Naive B cell (primary cell): ENCODE data around the gene GRIFIN. TPM values are rescaled to one million over a fixed set of nuclear protein-coding genes. Genes with fewer than 3 reads are reported as not detected.
"Not testable (repeated sequence)": the region's sequence is repeated elsewhere in the genome, so short reads cannot be mapped to it uniquely, and the experiment has no call there.

ENCODE experiments used
- ATAC-seq, 2 donors: fragments of 150-1000 bp; cut with Tn5 transposase; 2 replicates each; pipeline ENCODE4 v1.10.0; 2021; ENCODE audit warnings: low read depth in 2 of 2, mild to moderate bottlenecking in 2 of 2, moderate library complexity in 2 of 2
- DNase-seq: peaks from one replicate; pipeline ENCODE4 v3.0.0; 2022
- H3K27ac Mint-ChIP-seq, 6 donors: one replicate each; pipeline ENCODE4 v1.8.0; 2020 to 2022; ENCODE audit warnings: mild to moderate bottlenecking in 6 of 6, mixed read lengths in 6 of 6, moderate library complexity in 5 of 6, inconsistent platforms in 2 of 6
- H3K27me3 Mint-ChIP-seq, 3 donors: one replicate each; pipeline ENCODE4 v1.8.0; 2021 to 2022; ENCODE audit warnings: mixed read lengths in 3 of 3, mild to moderate bottlenecking in 1 of 3
- H3K36me3 Mint-ChIP-seq, 2 donors: one replicate each; pipeline ENCODE4 v1.8.0; 2020 to 2022; ENCODE audit warnings: mixed read lengths in 2 of 2, inconsistent platforms in 1 of 2, mild to moderate bottlenecking in 1 of 2
- H3K4me1 Mint-ChIP-seq, 3 donors: one replicate each; pipeline ENCODE4 v1.8.0; 2020 to 2022; ENCODE audit warnings: mixed read lengths in 3 of 3, inconsistent platforms in 1 of 3, mild to moderate bottlenecking in 1 of 3, moderate library complexity in 1 of 3
- H3K4me3 Mint-ChIP-seq, 8 donors: one replicate each; pipeline ENCODE4 v1.8.0; 2020 to 2022; ENCODE audit warnings: mild to moderate bottlenecking in 8 of 8, mixed read lengths in 8 of 8, moderate library complexity in 8 of 8, inconsistent platforms in 2 of 8
- H3K9me3 Mint-ChIP-seq, 7 donors: one replicate each; pipeline ENCODE4 v1.8.0; 2020 to 2022; ENCODE audit warnings: mixed read lengths in 7 of 7, mild to moderate bottlenecking in 5 of 7, inconsistent platforms in 2 of 7, moderate library complexity in 1 of 7
- polyA plus RNA-seq, 6 donors: library from polyadenylated mRNA; unstranded; fragments of 300-500 nt; fragmentation: Illumina TruSeq; gene quantifications; one replicate each; pipeline ENCODE4 v1.2.3, GENCODE V29; 2021; ENCODE audit warnings: low read depth in 6 of 6

Gene GRIFIN
- polyA plus RNA-seq, 6 donors from 2014 or later: not detected

GRCh38 chr7:2477447-2478398, 1.5 kb upstream of the GRIFIN start:
- peaks cover 0 to 8% (median 5%) of the 10 kb centered on the region in 3 donors for H3K27me3 Mint-ChIP-seq
- DNase-seq (peak; percentile 63), ATAC-seq (peak; percentile 94 to 95)
- peaks cover 0 to under 1% (median 0%) of the 10 kb centered on the region in 7 donors for H3K9me3 Mint-ChIP-seq
- peaks cover 4 to 19% (median 16%) of the 10 kb centered on the region in 3 donors for H3K4me1 Mint-ChIP-seq
- H3K4me3 Mint-ChIP-seq: peak overlapping the region in 3 of 8 donors; percentile 26 to 47 (median 33)
- H3K36me3 Mint-ChIP-seq: no peaks in the 10 kb centered on the region
- no peak overlapping the region for H3K27ac Mint-ChIP-seq

- H3K27ac Mint-ChIP-seq: peak overlapping the region in 1 of 6 donors; percentile 15
- peaks cover 0 to 8% (median 5%) of the 10 kb centered on the region in 3 donors for H3K27me3 Mint-ChIP-seq
- H3K36me3 Mint-ChIP-seq: no peaks in the 10 kb centered on the region
- peak overlapping the region in 3 of 8 donors; percentile 26 to 71 (median 47) for H3K4me3 Mint-ChIP-seq
- no peaks in the 10 kb centered on the region for H3K9me3 Mint-ChIP-seq
- ATAC-seq (no peak), DNase-seq (no peak)
- H3K4me1 Mint-ChIP-seq: peaks cover 4 to 19% (median 16%) of the 10 kb centered on the region in 3 donors
These were observed 713 bp upstream of the GRIFIN start for GRCh38 chr7:2476776-2477446.

GRCh38 chr7:2475678-2476015, 551 bp downstream of the GRIFIN start:
- DNase-seq (no peak), ATAC-seq (no peak)
- Mint-ChIP-seq H3K27me3 (peaks cover 3 to 12% (median 5%) of the 10 kb centered on the region in 3 donors), H3K9me3 (no peaks in the 10 kb centered on the region), H3K4me3 (no peak overlapping the region), H3K4me1 (peaks cover 4 to 19% (median 13%) of the 10 kb centered on the region in 3 donors), H3K36me3 (no peaks in the 10 kb centered on the region), H3K27ac (no peak overlapping the region)

GRCh38 chr7:2474813-2475677, 1.2 kb downstream of the GRIFIN start:
- H3K4me1 Mint-ChIP-seq: peaks cover 4 to 19% (median 10%) of the 10 kb centered on the region in 3 donors
- no peak overlapping the region for H3K4me3 Mint-ChIP-seq
- H3K27me3 Mint-ChIP-seq: peaks cover 5 to 18% (median 9%) of the 10 kb centered on the region in 3 donors
- no peak for DNase-seq
- no peaks in the 10 kb centered on the region for H3K36me3 Mint-ChIP-seq
- H3K9me3 Mint-ChIP-seq: no peaks in the 10 kb centered on the region
- no peak for ATAC-seq
- no peak overlapping the region for H3K27ac Mint-ChIP-seq

- Mint-ChIP-seq H3K4me1 (peaks cover 4 to 21% (median 10%) of the 10 kb centered on the region in 3 donors), H3K27ac (no peak overlapping the region), H3K4me3 (no peak overlapping the region), H3K36me3 (no peaks in the 10 kb centered on the region), H3K27me3 (peaks cover 5 to 27% (median 18%) of the 10 kb centered on the region in 3 donors), H3K9me3 (no peaks in the 10 kb centered on the region)
- ATAC-seq (no peak), DNase-seq (no peak)
These were observed 2.0 kb downstream of the GRIFIN start for GRCh38 chr7:2474224-2474623.

GRCh38 chr7:2473496-2474180, 2.6 kb downstream of the GRIFIN start:
- Mint-ChIP-seq H3K27me3 (peaks cover 9 to 32% (median 23%) of the 10 kb centered on the region in 3 donors), H3K4me1 (peaks cover 6 to 23% (median 16%) of the 10 kb centered on the region in 3 donors), H3K4me3 (no peak overlapping the region), H3K27ac (no peak overlapping the region), H3K36me3 (no peaks in the 10 kb centered on the region), H3K9me3 (no peaks in the 10 kb centered on the region)
- ATAC-seq: no peak
- no peak for DNase-seq

- no peak for DNase-seq
- H3K27ac Mint-ChIP-seq: no peak overlapping the region
- ATAC-seq: no peak
These were observed 3.5 kb downstream of the GRIFIN start for GRCh38 chr7:2472739-2473138.

GRCh38 chr7:2471396-2471795, 4.8 kb downstream of the GRIFIN start:
- H3K27me3 Mint-ChIP-seq: peaks cover 9 to 33% (median 23%) of the 10 kb centered on the region in 3 donors

More at GRCh38 chr7:2472739-2473138, 3.5 kb downstream of the GRIFIN start:
- Mint-ChIP-seq H3K4me1 (peaks cover 6 to 23% (median 16%) of the 10 kb centered on the region in 3 donors), H3K36me3 (no peaks in the 10 kb centered on the region), H3K4me3 (no peak overlapping the region), H3K9me3 (no peaks in the 10 kb centered on the region), H3K27me3 (peaks cover 9 to 33% (median 23%) of the 10 kb centered on the region in 3 donors)

GRCh38 chr7:2471022-2471329, 5.2 kb downstream of the GRIFIN start:
- ATAC-seq (no peak), DNase-seq (no peak)
- Mint-ChIP-seq H3K4me3 (no peak overlapping the region), H3K4me1 (peaks cover 2 to 11% (median 7%) of the 10 kb centered on the region in 3 donors), H3K27me3 (peaks cover 9 to 33% (median 23%) of the 10 kb centered on the region in 3 donors), H3K27ac (no peak overlapping the region), H3K36me3 (no peaks in the 10 kb centered on the region), H3K9me3 (no peaks in the 10 kb centered on the region)

More at GRCh38 chr7:2471396-2471795, 4.8 kb downstream of the GRIFIN start:
- no peak for ATAC-seq
- peaks cover 2 to 12% (median 7%) of the 10 kb centered on the region in 3 donors for H3K4me1 Mint-ChIP-seq
- no peak for DNase-seq
- no peaks in the 10 kb centered on the region for H3K9me3 Mint-ChIP-seq
- no peaks in the 10 kb centered on the region for H3K36me3 Mint-ChIP-seq
- H3K4me3 Mint-ChIP-seq: no peak overlapping the region
- H3K27ac Mint-ChIP-seq: no peak overlapping the region

- Mint-ChIP-seq H3K4me3 (no peak overlapping the region), H3K4me1 (peaks cover 2 to 11% (median 7%) of the 10 kb centered on the region in 3 donors), H3K9me3 (no peaks in the 10 kb centered on the region), H3K27ac (peak overlapping the region in 1 of 6 donors; percentile 83), H3K27me3 (peaks cover 9 to 33% (median 23%) of the 10 kb centered on the region in 3 donors), H3K36me3 (no peaks in the 10 kb centered on the region)
- ATAC-seq (no peak), DNase-seq (no peak)
These were observed 5.8 kb downstream of the GRIFIN start for GRCh38 chr7:2470204-2471021.

- peaks cover 2 to 11% (median 7%) of the 10 kb centered on the region in 3 donors for H3K4me1 Mint-ChIP-seq
- not testable (repeated sequence) for ATAC-seq, DNase-seq, H3K9me3 Mint-ChIP-seq, H3K4me3 Mint-ChIP-seq, H3K36me3 Mint-ChIP-seq
- H3K27ac Mint-ChIP-seq: peak overlapping the region in 1 of 6 donors; percentile 84
- H3K27me3 Mint-ChIP-seq: peaks cover 9 to 33% (median 23%) of the 10 kb centered on the region in 3 donors
These were observed 6.6 kb downstream of the GRIFIN start for GRCh38 chr7:2469460-2470203.
